ENCODE results near the gene SAMSN1. TPM values are rescaled to one million over a fixed set of nuclear protein-coding genes. Genes with fewer than 3 reads are reported as not detected.
"Not testable (repeated sequence)": the region's sequence is repeated elsewhere in the genome, so short reads cannot be mapped to it uniquely, and the experiment has no call there.

The SAMSN1 gene
- total and polyA plus RNA-seq, 2 experiments from 2014 or later = 3.2 to 5.4 TPM

GRCh38 chr21:14495075-14495474 lies 51.0 kb downstream of the SAMSN1 start:
- no peaks in the 10 kb centered on the region for H3K36me3 ChIP-seq (ENCODE audit: insufficient read depth)
- Mint-ChIP-seq H3K27me3 (ENCODE audit: insufficient read depth, low read depth, poor library complexity) (no peaks in the 10 kb centered on the region), H3K9me3 (peaks cover 4% of the 10 kb centered on the region; the same call in 1 of the 3 replicates), H3K4me1 (peaks cover 9% of the 10 kb centered on the region), H3K4me3 (no peak overlapping the region), H3K27ac (no peak overlapping the region), H3K36me3 (ENCODE audit: low read depth) (no peaks in the 10 kb centered on the region)
- DNase-seq (ENCODE audit: low spot score) (no peak), ATAC-seq (no peak)
- H2AFZ ChIP-seq = no peak overlapping the region
- H3K27me3 ChIP-seq (ENCODE audit: insufficient read depth) = no peaks in the 10 kb centered on the region
- H3K9me2 ChIP-seq (ENCODE audit: insufficient read depth) = no peaks in the 10 kb centered on the region
- peaks cover under 1% of the 10 kb centered on the region; the same call in 1 of the 2 replicates for H3K4me1 ChIP-seq (ENCODE audit: insufficient read depth)
- TF ChIP-seq CREB1 (CRISPR knock-in tag; IDR thresholded peaks at IDR 0.05; ENCODE audit: low read depth) = no peak
- TF ChIP-seq, protein P1, sequence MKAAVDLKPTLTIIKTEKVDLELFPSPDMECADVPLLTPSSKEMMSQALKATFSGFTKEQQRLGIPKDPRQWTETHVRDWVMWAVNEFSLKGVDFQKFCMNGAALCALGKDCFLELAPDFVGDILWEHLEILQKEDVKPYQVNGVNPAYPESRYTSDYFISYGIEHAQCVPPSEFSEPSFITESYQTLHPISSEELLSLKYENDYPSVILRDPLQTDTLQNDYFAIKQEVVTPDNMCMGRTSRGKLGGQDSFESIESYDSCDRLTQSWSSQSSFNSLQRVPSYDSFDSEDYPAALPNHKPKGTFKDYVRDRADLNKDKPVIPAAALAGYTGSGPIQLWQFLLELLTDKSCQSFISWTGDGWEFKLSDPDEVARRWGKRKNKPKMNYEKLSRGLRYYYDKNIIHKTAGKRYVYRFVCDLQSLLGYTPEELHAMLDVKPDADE (IDR thresholded peaks at IDR 0.05) = no peak
- H3K79me2 ChIP-seq (replicated peaks; ENCODE audit: insufficient read depth) = no peaks in the 10 kb centered on the region
- no peaks in the 10 kb centered on the region for H3F3A ChIP-seq (replicated peaks; ENCODE audit: low read depth)
- no peak overlapping the region for H3K27ac ChIP-seq (ENCODE audit: low read depth)
- H4K20me1 ChIP-seq (replicated peaks; ENCODE audit: insufficient read depth) = no peaks in the 10 kb centered on the region
- no peak overlapping the region for H3K4me2 ChIP-seq
- H3K4me3 ChIP-seq = no peak overlapping the region

GRCh38 chr21:14494181-14494580 lies 51.9 kb downstream of the SAMSN1 start:
- not testable (repeated sequence) for H3K4me1 ChIP-seq (ENCODE audit: insufficient read depth); H3K27ac ChIP-seq (ENCODE audit: low read depth); H3F3A ChIP-seq (replicated peaks; ENCODE audit: low read depth); H3K4me1 Mint-ChIP-seq; H3K79me2 ChIP-seq (replicated peaks; ENCODE audit: insufficient read depth); H3K9me2 ChIP-seq (ENCODE audit: insufficient read depth); H2AFZ ChIP-seq; H3K4me3 ChIP-seq; H4K20me1 ChIP-seq (replicated peaks; ENCODE audit: insufficient read depth); H3K9me3 Mint-ChIP-seq; ATAC-seq; H3K27ac Mint-ChIP-seq; H3K4me3 Mint-ChIP-seq; H3K27me3 ChIP-seq (ENCODE audit: insufficient read depth); H3K36me3 Mint-ChIP-seq (ENCODE audit: low read depth); H3K4me2 ChIP-seq; DNase-seq (ENCODE audit: low spot score); H3K36me3 ChIP-seq (ENCODE audit: insufficient read depth); H3K27me3 Mint-ChIP-seq (ENCODE audit: insufficient read depth, low read depth, poor library complexity)

- H3K27me3 ChIP-seq (ENCODE audit: insufficient read depth) = no peaks in the 10 kb centered on the region
- H3K36me3 ChIP-seq (ENCODE audit: insufficient read depth) = no peaks in the 10 kb centered on the region
- H3K4me3 ChIP-seq = no peak overlapping the region
- no peaks in the 10 kb centered on the region for H3F3A ChIP-seq (replicated peaks; ENCODE audit: low read depth)
- H2AFZ ChIP-seq = no peak overlapping the region
- no peak for DNase-seq (ENCODE audit: low spot score)
- Mint-ChIP-seq H3K36me3 (ENCODE audit: low read depth) (no peaks in the 10 kb centered on the region), H3K4me1 (peaks cover 5% of the 10 kb centered on the region; the same call in 2 of the 3 replicates), H3K9me3 (peaks cover 4% of the 10 kb centered on the region; the same call in 1 of the 3 replicates), H3K27me3 (ENCODE audit: insufficient read depth, low read depth, poor library complexity) (no peaks in the 10 kb centered on the region), H3K27ac (no peak overlapping the region), H3K4me3 (no peak overlapping the region)
- no peak overlapping the region for H3K27ac ChIP-seq (ENCODE audit: low read depth)
- H3K9me2 ChIP-seq (ENCODE audit: insufficient read depth) = no peaks in the 10 kb centered on the region
- ATAC-seq = no peak
- no peaks in the 10 kb centered on the region for H4K20me1 ChIP-seq (replicated peaks; ENCODE audit: insufficient read depth)
- H3K4me1 ChIP-seq (ENCODE audit: insufficient read depth) = no peaks in the 10 kb centered on the region
- no peak overlapping the region for H3K4me2 ChIP-seq
- H3K79me2 ChIP-seq (replicated peaks; ENCODE audit: insufficient read depth) = no peaks in the 10 kb centered on the region
- TF ChIP-seq, protein P2, sequence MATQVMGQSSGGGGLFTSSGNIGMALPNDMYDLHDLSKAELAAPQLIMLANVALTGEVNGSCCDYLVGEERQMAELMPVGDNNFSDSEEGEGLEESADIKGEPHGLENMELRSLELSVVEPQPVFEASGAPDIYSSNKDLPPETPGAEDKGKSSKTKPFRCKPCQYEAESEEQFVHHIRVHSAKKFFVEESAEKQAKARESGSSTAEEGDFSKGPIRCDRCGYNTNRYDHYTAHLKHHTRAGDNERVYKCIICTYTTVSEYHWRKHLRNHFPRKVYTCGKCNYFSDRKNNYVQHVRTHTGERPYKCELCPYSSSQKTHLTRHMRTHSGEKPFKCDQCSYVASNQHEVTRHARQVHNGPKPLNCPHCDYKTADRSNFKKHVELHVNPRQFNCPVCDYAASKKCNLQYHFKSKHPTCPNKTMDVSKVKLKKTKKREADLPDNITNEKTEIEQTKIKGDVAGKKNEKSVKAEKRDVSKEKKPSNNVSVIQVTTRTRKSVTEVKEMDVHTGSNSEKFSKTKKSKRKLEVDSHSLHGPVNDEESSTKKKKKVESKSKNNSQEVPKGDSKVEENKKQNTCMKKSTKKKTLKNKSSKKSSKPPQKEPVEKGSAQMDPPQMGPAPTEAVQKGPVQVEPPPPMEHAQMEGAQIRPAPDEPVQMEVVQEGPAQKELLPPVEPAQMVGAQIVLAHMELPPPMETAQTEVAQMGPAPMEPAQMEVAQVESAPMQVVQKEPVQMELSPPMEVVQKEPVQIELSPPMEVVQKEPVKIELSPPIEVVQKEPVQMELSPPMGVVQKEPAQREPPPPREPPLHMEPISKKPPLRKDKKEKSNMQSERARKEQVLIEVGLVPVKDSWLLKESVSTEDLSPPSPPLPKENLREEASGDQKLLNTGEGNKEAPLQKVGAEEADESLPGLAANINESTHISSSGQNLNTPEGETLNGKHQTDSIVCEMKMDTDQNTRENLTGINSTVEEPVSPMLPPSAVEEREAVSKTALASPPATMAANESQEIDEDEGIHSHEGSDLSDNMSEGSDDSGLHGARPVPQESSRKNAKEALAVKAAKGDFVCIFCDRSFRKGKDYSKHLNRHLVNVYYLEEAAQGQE (IDR thresholded peaks at IDR 0.05; ENCODE audit: unreplicated experiment) = no peak
- TF ChIP-seq STAT1 (IDR thresholded peaks at IDR 0.05; ENCODE audit: unreplicated experiment) = no peak
- no peak for TF ChIP-seq CREB1 (CRISPR knock-in tag; IDR thresholded peaks at IDR 0.05; ENCODE audit: low read depth)
- TF ChIP-seq ZNF114 (CRISPR knock-in tag; IDR thresholded peaks at IDR 0.05) = no peak
- no peak for TF ChIP-seq ZNF331 (CRISPR knock-in tag; IDR thresholded peaks at IDR 0.05; ENCODE audit: low read depth)
- no peak for TF ChIP-seq EZH2phosphoT487 (IDR thresholded peaks at IDR 0.05; ENCODE audit: unreplicated experiment)
- TF ChIP-seq, protein P3, sequence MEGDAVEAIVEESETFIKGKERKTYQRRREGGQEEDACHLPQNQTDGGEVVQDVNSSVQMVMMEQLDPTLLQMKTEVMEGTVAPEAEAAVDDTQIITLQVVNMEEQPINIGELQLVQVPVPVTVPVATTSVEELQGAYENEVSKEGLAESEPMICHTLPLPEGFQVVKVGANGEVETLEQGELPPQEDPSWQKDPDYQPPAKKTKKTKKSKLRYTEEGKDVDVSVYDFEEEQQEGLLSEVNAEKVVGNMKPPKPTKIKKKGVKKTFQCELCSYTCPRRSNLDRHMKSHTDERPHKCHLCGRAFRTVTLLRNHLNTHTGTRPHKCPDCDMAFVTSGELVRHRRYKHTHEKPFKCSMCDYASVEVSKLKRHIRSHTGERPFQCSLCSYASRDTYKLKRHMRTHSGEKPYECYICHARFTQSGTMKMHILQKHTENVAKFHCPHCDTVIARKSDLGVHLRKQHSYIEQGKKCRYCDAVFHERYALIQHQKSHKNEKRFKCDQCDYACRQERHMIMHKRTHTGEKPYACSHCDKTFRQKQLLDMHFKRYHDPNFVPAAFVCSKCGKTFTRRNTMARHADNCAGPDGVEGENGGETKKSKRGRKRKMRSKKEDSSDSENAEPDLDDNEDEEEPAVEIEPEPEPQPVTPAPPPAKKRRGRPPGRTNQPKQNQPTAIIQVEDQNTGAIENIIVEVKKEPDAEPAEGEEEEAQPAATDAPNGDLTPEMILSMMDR (conservative IDR thresholded peaks at IDR 0.05; ENCODE audit: low read depth in 2 of 2) = no peak
- no peak for TF ChIP-seq JUNB (IDR thresholded peaks at IDR 0.05; ENCODE audit: unreplicated experiment)
- no peak for TF ChIP-seq POLR2AphosphoS5 (IDR thresholded peaks at IDR 0.05; ENCODE audit: low read depth)
Measured at GRCh38 chr21:14493731-14494130, 52.4 kb downstream of the SAMSN1 start.
